HCT116 (cell line): ENCODE measurements around the gene THEM4. TPM values are rescaled to one million over a fixed set of nuclear protein-coding genes. Genes with fewer than 3 reads are reported as not detected.

Experiments used
- ATAC-seq: fragments of 200-7000 bp; cut with Tn5 transposase; 2 replicates; pipeline ENCODE4 v1.9.1; 2020; ENCODE audit warnings: mild to moderate bottlenecking, moderate library complexity
- BruUV-seq: library from RNA; stranded (reverse); fragments of 400-500 nt; replicated peaks from 2 replicates; lab custom pipeline; 2021; lab: Mats Ljungman, UMichigan
- CTCF ChIA-PET: fragments of 300-600 bp; sonication (Branson Sonifier 250); formaldehyde crosslinking; loops from one replicate; lab custom pipeline; 2021; ENCODE audit warnings: antibody characterized with exemption; lab: Charles Lee
- POLR2A ChIA-PET: fragments of 300-600, 350-600 bp; sonication (Branson Sonifier 250); formaldehyde crosslinking; loops from one replicate; lab custom pipeline; 2021; ENCODE audit warnings: antibody characterized with exemption; lab: Charles Lee
- RAD21 ChIA-PET, 2 experiments: fragments of 300-600 bp; sonication (Branson Sonifier 250); formaldehyde crosslinking; loops; one replicate each; lab custom pipeline; 2023; ENCODE audit warnings: low total read pairs in 2 of 2; ENCODE audit not compliant: uncharacterized antibody in 2 of 2, unreplicated experiment in 2 of 2, low non-redundant PET in 1 of 2; lab: Charles Lee
- DNase-seq: peaks from one replicate; pipeline ENCODE4 v3.0.0-alpha.2; 2010; ENCODE audit warnings: low read depth, low spot score
- H2AFZ ChIP-seq: fragments of 200-600 bp; shearing (Covaris generic), sonication (generic); 2 replicates; pipeline ENCODE4 v1.6.1; 2017; ENCODE audit warnings: low read depth, mixed run types, mixed read lengths, antibody characterized with exemption, low read length; ENCODE audit not compliant: poor library complexity, severe bottlenecking
- H3K27ac ChIP-seq: 2 replicates; pipeline ENCODE4 v1.5.1; 2012; ENCODE audit warnings: low read depth, low read length
- H3K27me3 ChIP-seq: fragments of 200-600 bp; sonication (generic); 2 replicates; pipeline ENCODE4 v1.6.1; 2016; ENCODE audit warnings: mixed run types, low read length, mixed read lengths; ENCODE audit not compliant: insufficient read depth
- H3K36me3 ChIP-seq, 2 experiments: fragments of 200-500 bp in 1 of 2; fragments of 200-600 bp in 1 of 2; sonication (Bioruptor generic) in 1 of 2; sonication (generic) in 1 of 2; 2 replicates each; pipeline versions ENCODE4 v1.5.1 to v1.6.1; 2014 to 2016; ENCODE audit warnings: low read length in 2 of 2, inconsistent platforms in 1 of 2, mixed read lengths in 1 of 2, mixed run types in 1 of 2; ENCODE audit not compliant: insufficient read depth in 2 of 2, control insufficient read depth in 1 of 2
- H3K4me1 ChIP-seq, 2 experiments: fragments of 200-600 bp in 1 of 2; sonication (generic) in 1 of 2; 2 replicates each; pipeline versions ENCODE4 v1.5.1 to v1.6.1; 2012 to 2017; ENCODE audit warnings: low read length in 2 of 2, inconsistent platforms in 1 of 2, mild to moderate bottlenecking in 1 of 2, mixed read lengths in 1 of 2, mixed run types in 1 of 2, moderate library complexity in 1 of 2; ENCODE audit not compliant: insufficient read depth in 2 of 2, control insufficient read depth in 1 of 2
- H3K4me2 ChIP-seq: fragments of 200-600 bp; sonication (generic); 2 replicates; pipeline ENCODE4 v1.6.1; 2017; ENCODE audit warnings: mixed run types, low read length, mixed read lengths
- H3K4me3 ChIP-seq, 2 experiments: fragments of 200-600 bp in 1 of 2; sonication (generic) in 1 of 2; replicated peaks in 1 of 2; 2 replicates each; pipeline ENCODE4 v1.5.1; 2011 to 2016; ENCODE audit warnings: low read length in 2 of 2, control low read depth in 1 of 2, low read depth in 1 of 2, mild to moderate bottlenecking in 1 of 2, mixed read lengths in 1 of 2, mixed run types in 1 of 2
- H3K79me2 ChIP-seq: fragments of 200-600 bp; sonication (generic); 2 replicates; pipeline ENCODE4 v1.6.1; 2017; ENCODE audit warnings: mild to moderate bottlenecking, mixed run types, low read length, moderate library complexity, mixed read lengths; ENCODE audit not compliant: insufficient read depth
- H3K9ac ChIP-seq: fragments of 200-600 bp; sonication (generic); 2 replicates; pipeline ENCODE4 v1.6.1; 2016; ENCODE audit warnings: low read length, mixed read lengths
- H3K9me2 ChIP-seq: fragments of 200-600 bp; sonication (generic), shearing (Covaris generic); 2 replicates; pipeline ENCODE4 v1.6.1; 2017; ENCODE audit warnings: mixed run types, mild to moderate bottlenecking, moderate library complexity; ENCODE audit not compliant: insufficient read depth
- H3K9me3 ChIP-seq, 2 experiments: fragments of 200-500 bp in 1 of 2; fragments of 200-600 bp in 1 of 2; sonication (Bioruptor generic) in 1 of 2; sonication (generic) in 1 of 2; 2 replicates each; pipeline ENCODE4 v1.6.1; 2014 to 2017; ENCODE audit warnings: low read length in 2 of 2, mixed read lengths in 2 of 2, inconsistent platforms in 1 of 2, low read depth in 1 of 2, mild to moderate bottlenecking in 1 of 2, mixed run types in 1 of 2, moderate library complexity in 1 of 2; ENCODE audit not compliant: control insufficient read depth in 1 of 2, insufficient read depth in 1 of 2
- H4K20me1 ChIP-seq: fragments of 200-600 bp; sonication (generic), shearing (Covaris generic); 2 replicates; pipeline ENCODE4 v1.6.1; 2017; ENCODE audit warnings: mixed run types, mild to moderate bottlenecking, moderate library complexity; ENCODE audit not compliant: insufficient read depth
- FOSL1 ChIP-seq: IDR thresholded peaks from 2 replicates; pipeline ENCODE4 v1.6.1; 2012; ENCODE audit warnings: low read depth
- JUND ChIP-seq: IDR thresholded peaks from 2 replicates; pipeline ENCODE4 v1.6.1; 2012
- SIN3A ChIP-seq: IDR thresholded peaks from 2 replicates; pipeline ENCODE4 v1.6.1; 2012; ENCODE audit warnings: low read depth
- SP1 ChIP-seq: IDR thresholded peaks from 2 replicates; pipeline ENCODE4 v1.6.1; 2012; ENCODE audit warnings: low read depth
- intact Hi-C: fragments of 100-400 bp; cut with micrococcal nuclease; formaldehyde crosslinking; loops from 2 replicates; pipeline ENCODE4 v1.10.0; 2022
- total RNA-seq: library from RNA; stranded (reverse); gene quantifications from one replicate; pipeline ENCODE4 v1.2.1, GENCODE V29; 2021; ENCODE audit not compliant: unreplicated experiment

The THEM4 gene
- total RNA-seq, 1 experiment from 2014 or later = 17.0 TPM

- CTCF ChIA-PET = no interaction called here
- TF ChIP-seq FOSL1 = no peak
- Histone ChIP-seq H3K27me3 (peaks cover 6% of the 10 kb centered on the region; the same call in 1 of the 2 replicates), H3K4me3 (no peak overlapping the region), H3K9ac (no peak overlapping the region), H3K27ac (no peak overlapping the region), H3K36me3 (no peaks in the 10 kb centered on the region), H4K20me1 (no peaks in the 10 kb centered on the region), H2AFZ (no peak overlapping the region), H3K4me1 (no peaks in the 10 kb centered on the region), H3K9me2 (no peaks in the 10 kb centered on the region), H3K9me3 (no peaks in the 10 kb centered on the region), H3K4me2 (no peak overlapping the region), H3K79me2 (no peaks in the 10 kb centered on the region)
- intact Hi-C loops = no loop called here
- no TSS peak for BruUV-seq
- POLR2A ChIA-PET = no interaction called here
- no peak for DNase-seq
- RAD21 ChIA-PET = interaction anchor here in 1 of 2 experiments (0.7 kb wide), 1 partner anchor 315 kb away, joined by 9 read pairs; no protein-coding TSS in a partner anchor
- no peak for ATAC-seq
Observed at GRCh38 chr1:151854658-151855057, 54.7 kb downstream of the THEM4 start.

- ATAC-seq = no peak
- H3K4me1 ChIP-seq = no peaks in the 10 kb centered on the region
- H3K9ac ChIP-seq = no peak within 1 kb of the TSS
- POLR2A ChIA-PET = no interaction called here
- no peak within 1 kb of the TSS for H3K27ac ChIP-seq
- no peaks in the 10 kb centered on the region for H3K79me2 ChIP-seq
- no peak within 1 kb of the TSS for H2AFZ ChIP-seq
- TF ChIP-seq JUND = no peak
- no peak for TF ChIP-seq SIN3A
- no peak for TF ChIP-seq SP1
- CTCF ChIA-PET = no interaction called here
- BruUV-seq = no TSS peak
- RAD21 ChIA-PET = no interaction called here
- H4K20me1 ChIP-seq = no peaks in the 10 kb centered on the region
- no peak within 1 kb of the TSS for H3K4me2 ChIP-seq
- peaks cover 6% of the 10 kb centered on the region; the same call in 1 of the 2 replicates for H3K27me3 ChIP-seq
- H3K36me3 ChIP-seq = no peaks in the 10 kb centered on the region
- no peaks in the 10 kb centered on the region for H3K9me3 ChIP-seq
- no peaks in the 10 kb centered on the region for H3K9me2 ChIP-seq
- intact Hi-C loops = no loop called here
- DNase-seq = no peak
- no peak within 1 kb of the TSS for H3K4me3 ChIP-seq
Observed at GRCh38 chr1:151853411-151853943, 55.8 kb downstream of the THEM4 start, which contains the start of gene THEM5. TSS of gene THEM5 (minus strand) at chr1:151853712. CDS start at chr1:151853565, 147 bp downstream.
